HG02884 (cell line): ENCODE measurements around the gene ARID1A.

Source experiments
- ATAC-seq: cut with Tn5 transposase; IDR thresholded peaks from one replicate; pipeline ENCODE4 v1.9.1; 2021; ENCODE audit warnings: mild to moderate bottlenecking, moderate library complexity; ENCODE audit not compliant: unreplicated experiment

The ARID1A gene

DNA sequence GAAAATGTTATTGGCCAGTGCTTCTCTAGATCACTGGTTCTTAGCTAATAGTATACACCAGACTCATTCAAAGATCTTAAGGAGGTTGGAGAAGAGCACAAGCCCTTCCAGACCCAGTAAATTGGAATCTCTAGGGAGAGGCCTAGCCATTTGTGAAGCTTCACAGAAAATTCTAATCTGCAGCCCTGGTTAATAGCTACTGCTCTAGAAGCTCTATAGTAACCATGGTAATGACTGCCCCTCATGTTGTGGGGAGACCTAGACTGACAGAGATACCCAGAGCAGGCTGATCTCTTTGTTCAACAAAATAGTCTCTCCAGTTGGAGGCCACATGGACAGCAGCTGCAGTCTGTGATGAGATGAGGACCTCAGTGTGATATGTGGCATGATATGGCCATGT is 31.7 kb downstream of the ARID1A start:
- no peak for ATAC-seq

DNA sequence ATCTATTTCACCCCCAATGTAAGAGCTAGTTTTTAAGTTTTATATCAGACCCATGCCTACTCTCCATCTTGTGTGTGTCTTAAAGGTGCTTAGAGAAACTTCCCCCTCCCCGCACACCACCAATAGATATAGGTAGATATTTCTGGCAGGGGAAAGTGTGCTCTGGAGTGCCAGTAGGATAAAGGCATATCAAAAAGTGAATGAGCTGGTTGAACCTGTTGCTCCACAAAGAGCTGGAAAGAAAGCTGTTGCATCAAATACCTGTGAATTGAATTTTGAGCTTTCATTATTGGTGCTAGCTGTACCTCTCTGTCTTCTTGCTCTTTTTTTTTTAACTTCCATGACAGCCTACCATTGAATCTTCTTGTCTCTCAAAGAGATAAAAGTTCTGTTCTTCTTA is 32.8 kb downstream of the ARID1A start:
- no peak for ATAC-seq

DNA sequence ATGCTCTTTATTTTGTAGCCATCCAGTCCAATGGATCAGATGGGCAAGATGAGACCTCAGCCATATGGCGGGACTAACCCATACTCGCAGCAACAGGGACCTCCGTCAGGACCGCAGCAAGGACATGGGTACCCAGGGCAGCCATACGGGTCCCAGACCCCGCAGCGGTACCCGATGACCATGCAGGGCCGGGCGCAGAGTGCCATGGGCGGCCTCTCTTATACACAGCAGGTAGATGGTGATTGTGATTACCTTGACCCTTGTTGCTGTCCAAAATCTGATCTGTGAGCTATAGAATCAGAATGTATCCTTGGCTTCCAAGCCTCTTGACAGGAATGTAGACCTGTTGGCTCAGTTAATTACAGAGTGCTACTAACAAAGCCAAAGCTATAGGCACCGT is 33.8 kb downstream of the ARID1A start:
- ATAC-seq, result no peak

DNA sequence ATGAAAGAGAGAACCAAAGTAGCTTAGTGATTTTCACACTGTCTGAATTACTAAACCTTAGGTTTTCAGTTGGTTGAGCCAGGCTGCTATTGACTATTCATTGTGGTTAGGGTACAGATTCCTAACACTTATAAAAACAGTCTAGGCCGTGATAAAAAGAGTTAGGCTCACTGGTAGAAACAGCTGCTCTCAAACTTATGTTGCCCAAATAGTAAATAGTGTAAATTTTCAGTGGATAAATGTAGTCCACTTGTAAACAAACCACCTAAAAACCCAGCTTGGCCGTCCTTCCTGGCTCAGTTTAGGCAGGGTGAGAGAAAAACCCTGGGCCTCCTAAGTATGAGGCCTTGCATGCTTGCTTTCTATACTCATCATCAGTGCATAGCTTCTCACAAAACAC is 34.9 kb downstream of the ARID1A start:
- ATAC-seq, result no peak

DNA sequence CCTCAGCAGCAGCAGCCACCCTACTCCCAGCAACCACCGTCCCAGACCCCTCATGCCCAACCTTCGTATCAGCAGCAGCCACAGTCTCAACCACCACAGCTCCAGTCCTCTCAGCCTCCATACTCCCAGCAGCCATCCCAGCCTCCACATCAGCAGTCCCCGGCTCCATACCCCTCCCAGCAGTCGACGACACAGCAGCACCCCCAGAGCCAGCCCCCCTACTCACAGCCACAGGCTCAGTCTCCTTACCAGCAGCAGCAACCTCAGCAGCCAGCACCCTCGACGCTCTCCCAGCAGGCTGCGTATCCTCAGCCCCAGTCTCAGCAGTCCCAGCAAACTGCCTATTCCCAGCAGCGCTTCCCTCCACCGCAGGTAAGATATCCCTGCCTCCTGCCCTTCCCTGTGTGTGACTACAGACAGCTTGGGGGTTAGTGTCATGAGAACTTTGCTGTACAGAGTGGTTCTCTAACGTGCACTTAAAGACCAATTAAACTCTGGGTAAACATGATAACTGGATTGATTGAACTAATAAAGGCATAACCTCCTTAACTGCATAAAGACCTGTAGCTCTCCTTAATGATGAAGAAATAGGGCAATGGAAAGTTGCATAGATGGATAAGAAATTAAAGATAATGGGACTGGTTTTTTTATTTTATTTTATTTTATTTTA is 35.6 kb downstream of the ARID1A start:
- ATAC-seq, result no peak

DNA sequence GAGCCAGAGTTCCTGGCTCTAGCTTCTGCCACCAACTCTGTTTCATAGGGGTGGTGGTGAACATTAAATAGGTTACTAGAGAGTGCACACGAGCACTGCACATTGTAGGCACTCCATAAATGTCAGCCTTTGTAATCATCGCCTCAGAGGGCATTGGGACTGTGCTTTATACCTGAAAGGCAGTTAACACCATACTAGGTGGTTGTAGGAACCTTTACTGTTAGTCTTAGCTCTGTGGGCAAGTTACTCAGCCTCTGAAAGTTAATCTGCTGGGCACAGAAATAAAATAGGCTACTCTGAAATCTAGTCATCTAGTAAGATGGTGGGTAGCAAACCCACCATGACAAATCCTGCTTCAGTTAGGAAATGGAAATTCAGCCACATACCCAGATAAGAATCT is 37.6 kb downstream of the ARID1A start:
- ATAC-seq, result no peak

DNA sequence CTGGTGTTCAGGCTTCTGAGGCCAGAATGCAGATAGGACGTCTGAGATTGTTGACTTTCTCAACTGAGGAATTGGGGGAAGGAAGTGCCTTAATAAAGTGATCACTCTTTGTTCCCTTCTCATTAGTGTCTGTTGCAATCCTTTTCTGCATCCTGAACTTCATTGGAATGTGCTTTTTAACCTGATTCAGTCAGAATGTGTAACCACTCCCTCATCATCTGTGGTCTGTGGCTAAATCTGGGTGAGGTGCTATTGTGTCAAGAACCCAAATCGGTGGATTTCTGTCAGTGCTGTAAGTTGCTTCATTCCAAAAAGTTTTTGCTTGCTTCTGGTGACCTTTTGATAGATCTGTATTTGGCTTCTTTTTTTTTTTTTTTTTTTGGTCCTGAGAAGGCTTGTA is 38.2 kb downstream of the ARID1A start:
- ATAC-seq, result no peak

DNA sequence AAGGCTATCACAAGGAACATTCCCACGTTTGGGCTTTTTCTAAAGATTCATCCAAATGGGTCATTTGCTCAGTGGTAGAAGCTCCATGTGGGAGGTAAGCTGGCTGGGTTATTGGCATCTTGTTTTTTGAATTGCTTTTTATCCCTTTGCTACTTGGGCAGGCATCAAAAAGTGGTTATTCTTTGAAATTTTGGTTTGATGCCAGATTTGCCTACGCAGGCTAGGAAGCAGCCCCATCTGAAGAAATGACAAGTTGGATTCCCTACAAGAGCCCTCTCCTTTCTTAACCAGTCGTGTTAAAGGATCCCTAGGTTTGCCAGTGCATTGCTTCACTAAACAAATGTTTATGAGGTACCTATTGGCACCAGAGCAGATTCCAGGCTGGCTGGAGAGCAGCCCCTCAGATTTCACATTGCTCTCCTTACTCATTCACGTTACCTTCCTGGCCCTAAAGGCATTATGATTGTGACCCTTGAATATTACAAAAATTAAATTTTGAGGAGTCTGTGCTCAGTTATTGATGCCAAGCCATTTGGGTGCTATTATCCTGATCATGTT is 38.8 kb downstream of the ARID1A start:
- no peak for ATAC-seq

DNA sequence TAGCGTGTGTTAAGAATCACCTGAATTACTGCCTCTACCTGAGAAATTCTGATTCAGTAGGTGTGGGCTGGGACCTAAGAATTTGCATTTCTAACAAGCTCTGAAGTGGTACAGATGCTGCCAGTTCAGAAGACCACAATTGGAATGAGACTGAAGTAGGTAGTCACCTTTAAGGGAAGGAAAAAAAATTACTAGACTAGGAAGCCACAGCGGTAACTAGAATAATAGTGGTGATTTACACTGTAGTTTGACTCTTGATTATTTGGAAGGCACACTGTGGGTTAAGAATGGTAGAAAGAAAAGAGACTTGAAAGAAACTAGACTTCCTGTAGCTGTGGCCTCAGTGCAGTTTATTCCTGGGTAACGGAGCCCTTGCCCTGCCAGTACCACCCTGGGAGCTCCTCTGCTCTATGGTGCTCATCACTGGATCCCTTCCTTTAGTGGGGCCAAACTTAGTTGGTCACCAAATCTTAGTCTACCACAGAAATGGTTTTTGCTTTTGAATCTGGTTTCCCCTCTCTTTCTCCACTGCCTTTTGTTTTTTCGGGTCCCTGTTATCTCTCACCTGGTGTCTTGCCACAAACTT is 43.6 kb downstream of the ARID1A start:
- ATAC-seq, result no peak

DNA sequence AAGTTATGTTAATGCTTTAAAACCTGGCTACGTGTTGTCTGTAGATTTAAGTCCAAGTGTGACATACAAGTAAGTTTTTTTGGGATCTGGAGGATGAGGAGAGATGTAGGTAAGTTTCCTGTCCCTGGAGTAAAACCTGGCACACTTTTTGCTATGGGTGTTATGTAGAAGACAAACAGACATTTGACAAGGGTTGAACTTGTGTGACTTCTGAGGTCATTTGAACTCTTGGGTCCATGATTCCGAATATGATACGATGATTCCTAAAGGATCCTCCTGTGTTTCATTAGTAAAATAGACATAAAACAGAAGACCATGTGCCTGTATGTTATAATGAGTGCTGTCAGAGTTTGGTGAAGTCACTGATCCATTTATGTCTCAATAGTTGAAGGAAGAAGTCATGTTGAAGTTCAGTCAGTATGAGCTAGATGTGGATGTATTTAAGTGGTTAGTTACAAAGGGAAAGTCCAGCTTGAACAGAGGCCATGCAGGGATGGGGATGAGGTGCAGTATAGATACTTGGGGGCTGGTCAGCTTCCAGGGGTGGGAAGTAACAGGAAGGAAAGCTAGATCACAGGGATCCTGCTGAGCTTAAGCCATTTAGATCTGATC is 44.3 kb downstream of the ARID1A start:
- ATAC-seq, result no peak

DNA sequence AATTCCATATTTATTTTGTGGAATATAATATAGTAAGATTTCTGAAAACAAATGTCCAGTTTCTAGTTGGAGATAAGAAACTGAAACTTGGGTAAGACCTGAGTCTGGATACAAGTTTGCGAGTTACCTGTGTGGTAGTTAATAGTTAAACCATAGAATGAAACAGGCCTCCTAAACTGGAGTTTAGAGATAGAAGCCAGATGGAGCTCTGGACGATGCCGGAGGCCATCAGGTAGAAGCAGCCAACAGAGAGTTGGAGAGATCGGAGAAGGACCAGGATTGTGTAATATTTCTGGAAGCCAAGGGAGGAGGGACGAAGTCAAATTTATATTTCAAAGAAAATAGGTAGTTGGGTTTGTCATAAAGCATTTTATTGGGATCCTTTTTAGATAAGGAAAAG is 45.1 kb downstream of the ARID1A start:
- no peak for ATAC-seq

DNA sequence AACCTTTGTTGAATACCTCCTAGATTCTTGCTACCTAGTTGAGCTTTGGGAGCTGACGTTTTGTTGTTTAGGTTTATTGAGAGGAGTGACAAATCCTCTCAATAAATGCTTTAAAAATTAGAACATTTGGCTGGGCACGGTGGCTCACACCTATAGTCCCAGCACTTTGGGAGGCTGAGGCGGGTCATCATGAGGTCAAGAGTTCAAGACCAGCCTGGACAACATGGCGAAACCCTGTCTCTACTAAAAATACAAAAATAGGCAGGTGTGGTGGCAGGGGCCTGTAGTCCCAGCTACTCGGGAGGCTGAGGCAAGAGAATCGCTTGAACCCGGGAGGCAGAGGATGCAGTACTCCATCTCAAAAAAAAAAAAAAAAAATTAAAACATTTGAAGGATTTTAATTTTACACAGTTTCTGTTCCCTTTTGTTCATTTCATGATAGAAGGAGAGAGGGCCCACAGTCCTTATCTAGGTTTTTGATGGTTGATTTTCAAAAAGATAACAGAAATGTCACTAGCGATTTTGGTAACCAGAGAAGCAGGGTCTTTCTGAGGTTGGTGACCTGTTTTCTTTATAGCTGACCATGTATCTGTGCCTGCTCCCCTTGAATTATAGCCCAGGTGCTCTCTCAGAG is 47.7 kb downstream of the ARID1A start:
- no peak for ATAC-seq

DNA sequence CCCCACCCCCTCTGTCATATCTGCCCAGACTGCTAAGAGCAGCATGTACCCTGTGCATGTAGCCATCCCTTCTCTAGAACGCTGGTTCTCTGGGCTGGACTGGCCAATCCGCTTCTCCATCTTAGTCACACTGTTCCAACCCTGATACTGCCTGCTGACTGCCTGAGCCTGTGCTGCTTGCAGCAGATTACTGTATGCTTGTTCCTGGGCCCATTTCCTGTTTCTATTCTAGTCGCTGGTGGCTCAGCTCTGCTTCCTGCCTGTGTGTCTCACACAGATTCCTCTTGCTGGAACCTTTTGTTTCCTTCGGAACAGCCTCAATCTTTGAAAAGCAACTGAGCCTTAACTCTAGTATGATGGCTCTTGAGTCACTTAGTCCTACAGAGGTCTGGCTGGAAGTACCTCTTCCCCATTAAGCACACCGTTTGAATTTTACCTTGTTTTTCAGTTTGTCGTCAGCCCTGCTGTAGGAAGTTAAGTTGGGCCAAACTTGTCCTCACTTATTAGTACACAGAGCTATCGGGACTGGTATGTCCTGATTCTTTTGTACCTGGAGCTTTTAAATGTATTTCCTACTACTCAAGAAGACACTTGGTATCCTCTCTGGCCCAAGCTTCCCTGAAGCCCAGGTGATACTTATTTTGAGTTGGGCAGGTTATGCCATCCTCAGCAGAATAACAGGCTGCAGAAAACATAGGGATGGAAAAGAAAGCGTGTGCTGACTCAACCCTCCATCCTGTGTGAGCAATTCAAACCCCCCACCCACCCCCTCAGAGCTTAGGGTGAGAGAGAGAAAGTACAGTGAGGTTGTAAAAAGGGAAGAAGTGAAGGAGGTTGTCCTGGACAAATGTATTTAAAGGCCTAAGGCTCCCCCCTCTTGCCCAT is 48.5 kb downstream of the ARID1A start:
- ATAC-seq, result peak; percentile 89

DNA sequence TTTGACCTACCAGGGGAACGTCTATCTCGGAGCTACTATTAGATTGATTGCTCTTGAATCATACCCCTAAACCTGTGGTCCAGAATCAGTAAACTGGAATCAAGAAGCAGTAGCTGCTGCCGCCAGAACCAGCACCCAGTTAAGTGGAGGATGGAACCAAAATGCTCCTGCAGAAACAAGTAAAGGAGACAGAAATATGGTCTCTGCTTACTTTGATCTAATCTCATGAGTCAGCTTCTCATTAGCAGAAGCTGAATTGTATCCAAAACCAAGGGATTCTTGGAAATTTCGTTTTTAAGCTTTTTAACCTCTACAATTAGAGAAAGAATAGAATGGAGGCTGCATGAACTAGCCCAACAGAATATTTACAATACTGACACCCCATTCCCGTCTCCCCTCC is 49.4 kb downstream of the ARID1A start:
- ATAC-seq, result no peak

DNA sequence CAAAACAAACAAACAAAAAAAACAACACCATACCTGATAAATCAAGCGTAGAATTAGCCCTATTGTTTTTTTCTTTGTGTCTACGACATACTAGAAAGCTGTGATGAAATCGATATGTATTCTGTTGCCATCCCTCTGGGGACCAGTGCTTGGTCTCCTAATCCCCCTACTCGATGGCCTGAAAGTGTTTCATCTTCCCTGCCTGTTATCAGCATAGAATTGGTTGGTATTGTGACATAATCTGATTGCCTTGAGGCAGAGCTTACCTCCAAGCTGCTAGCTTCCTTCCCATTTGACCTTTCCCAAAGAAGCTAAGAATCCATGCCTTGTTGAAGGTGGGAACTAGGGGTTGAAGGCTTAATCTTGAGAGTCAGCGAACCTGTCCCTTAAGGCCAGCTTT is 51.2 kb downstream of the ARID1A start:
- ATAC-seq, result no peak

DNA sequence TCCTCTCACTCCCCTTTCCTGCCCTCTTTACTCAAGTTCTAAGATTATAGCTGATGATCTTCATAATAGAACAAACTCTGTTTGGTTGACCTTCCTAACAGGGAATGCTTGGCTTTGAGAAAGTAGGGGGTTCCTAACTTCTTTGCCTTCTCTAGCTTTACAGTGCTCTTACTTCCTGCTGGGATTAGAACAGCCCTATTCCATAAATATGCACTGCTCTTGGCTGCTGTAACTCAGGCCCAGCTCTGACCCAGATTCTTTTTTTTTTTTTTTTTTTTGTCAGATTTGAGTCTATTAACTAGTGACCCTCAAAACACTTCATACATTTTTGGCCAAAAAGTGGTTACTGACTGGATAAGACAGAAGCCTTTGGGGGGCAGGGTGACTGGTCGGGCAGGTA is 52.5 kb downstream of the ARID1A start:
- ATAC-seq, result no peak

DNA sequence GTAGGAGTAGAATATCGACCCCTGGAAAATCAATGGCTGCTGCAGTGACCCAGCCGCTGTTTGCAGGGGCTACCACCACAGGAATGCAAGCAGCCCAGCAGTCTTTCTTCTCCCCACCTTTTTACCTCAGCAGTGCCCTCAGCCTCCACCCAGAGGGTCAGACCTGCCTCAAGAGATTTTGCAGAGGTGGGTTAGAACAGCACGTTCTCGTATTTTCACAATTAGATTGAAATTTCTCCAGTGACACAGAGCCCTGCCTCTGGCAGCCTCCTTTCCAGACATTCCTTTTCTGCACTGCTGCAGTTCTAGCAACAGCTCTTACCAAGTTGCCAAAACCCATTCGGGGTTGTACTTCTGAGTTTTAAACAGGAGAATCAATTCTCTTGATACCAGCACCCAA is 53.6 kb downstream of the ARID1A start:
- ATAC-seq, result no peak

DNA sequence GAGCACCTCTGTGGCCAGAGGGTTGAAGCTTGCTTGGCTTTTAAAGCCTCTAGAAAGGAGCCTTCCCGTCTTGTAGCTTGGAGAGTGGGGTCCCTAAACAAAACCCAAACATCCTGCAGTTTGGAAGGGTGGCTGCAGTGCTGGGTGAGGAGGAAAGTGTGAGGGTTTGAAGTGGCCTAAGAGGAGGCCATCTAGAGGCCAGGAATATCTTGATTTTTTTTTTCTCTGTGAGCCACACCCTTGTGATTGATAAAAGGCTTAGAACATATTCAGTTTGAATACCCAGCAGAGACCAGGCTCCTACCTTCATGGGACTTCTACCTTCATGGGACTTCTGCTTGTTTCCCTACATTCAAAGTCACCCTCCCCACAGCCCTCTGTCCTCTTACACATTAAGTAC is 54.6 kb downstream of the ARID1A start:
- no peak for ATAC-seq

DNA sequence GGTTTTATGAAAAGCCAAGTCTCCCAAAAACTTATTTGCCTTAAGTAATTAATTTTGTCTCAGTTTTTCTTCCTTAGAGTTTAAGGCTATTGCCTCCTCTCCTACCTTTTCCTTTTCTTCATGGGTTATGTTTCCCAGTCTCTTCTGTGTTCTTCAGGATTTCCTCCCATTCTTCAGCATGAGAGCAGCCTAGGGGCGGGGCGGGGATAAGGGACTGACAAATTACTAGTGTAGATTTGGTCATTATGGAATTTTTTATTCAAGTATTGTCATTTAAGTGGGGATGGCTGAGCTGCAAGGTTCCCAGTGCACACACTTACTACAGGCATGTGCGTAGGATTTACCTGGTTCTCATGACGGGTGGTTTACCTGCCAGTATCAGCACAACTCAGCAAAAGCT is 56.7 kb downstream of the ARID1A start:
- ATAC-seq, result no peak

DNA sequence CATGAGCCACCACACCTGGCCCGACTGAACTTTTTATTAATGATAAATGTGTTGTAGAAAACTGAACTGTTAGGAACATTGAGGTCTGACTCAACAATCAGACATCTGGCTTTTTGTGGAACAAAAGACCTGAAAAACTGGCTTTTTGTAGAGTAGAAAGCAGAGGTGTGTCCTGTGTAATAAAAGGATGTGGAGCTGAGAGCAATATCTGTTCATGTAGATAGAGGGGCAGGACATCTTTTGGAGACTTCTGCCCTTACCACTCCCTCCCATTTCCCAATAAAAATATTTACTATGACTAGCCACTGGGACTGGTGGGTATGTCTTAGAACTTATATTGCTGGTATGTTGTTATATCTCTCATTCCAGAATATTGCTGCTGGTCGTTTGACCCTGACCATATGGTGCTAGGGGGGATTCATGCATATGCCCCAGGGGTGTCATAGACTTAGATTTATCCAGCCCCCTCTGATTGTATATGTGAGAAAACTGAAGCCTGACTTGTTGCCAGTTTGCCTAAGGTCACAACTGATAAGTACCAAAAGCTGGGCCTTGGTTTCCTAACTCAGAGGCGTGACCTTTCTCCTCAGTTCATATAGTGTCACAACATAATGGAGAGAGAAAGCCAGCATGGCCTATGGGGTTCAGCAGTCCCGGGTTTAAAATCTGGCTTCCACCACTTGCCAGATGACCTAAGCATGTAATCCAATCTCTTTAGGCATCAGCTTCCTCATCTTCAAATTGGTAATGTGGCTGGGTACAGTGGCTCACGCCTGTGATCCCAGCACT is 58.5 kb downstream of the ARID1A start:
- no peak for ATAC-seq
